Ishikawa (cell line): ENCODE data around the gene TLN1.

Experiments used
- CEBPB ChIP-seq: IDR thresholded peaks from 2 replicates; pipeline ENCODE4 v1.6.1; 2012
- CREB1 ChIP-seq: IDR thresholded peaks from 2 replicates; pipeline ENCODE4 v1.6.1; 2012; ENCODE audit warnings: low read depth
- EGR1 ChIP-seq: IDR thresholded peaks from 2 replicates; pipeline ENCODE4 v1.6.1; 2012
- MAX ChIP-seq: IDR thresholded peaks from 2 replicates; pipeline ENCODE4 v1.6.1; 2012
- RAD21 ChIP-seq: IDR thresholded peaks from 2 replicates; pipeline ENCODE4 v1.6.1; 2012; ENCODE audit warnings: low read depth
- REST ChIP-seq: IDR thresholded peaks from 2 replicates; pipeline ENCODE4 v1.6.1; 2012; ENCODE audit warnings: low read depth, mild to moderate bottlenecking
- TAF1 ChIP-seq: IDR thresholded peaks from 2 replicates; pipeline ENCODE4 v1.6.1; 2012; ENCODE audit warnings: low read depth, mild to moderate bottlenecking
- TEAD4 ChIP-seq: IDR thresholded peaks from 2 replicates; pipeline ENCODE4 v1.6.1; 2012
- USF1 ChIP-seq: IDR thresholded peaks from 2 replicates; pipeline ENCODE4 v1.6.1; 2012
- YY1 ChIP-seq: IDR thresholded peaks from 2 replicates; pipeline ENCODE4 v1.6.1; 2012; ENCODE audit warnings: low read depth

GRCh38 chr9:35685506-35685905 is 46.5 kb downstream of the TLN1 start:
- TF ChIP-seq YY1: no peak
- no peak for TF ChIP-seq REST
- no peak for TF ChIP-seq RAD21
- TF ChIP-seq TAF1: no peak
- no peak for TF ChIP-seq CREB1
- TF ChIP-seq MAX: no peak
- no peak for TF ChIP-seq USF1
- TF ChIP-seq EGR1: no peak
- no peak for TF ChIP-seq TEAD4
- TF ChIP-seq CEBPB: no peak
